K562 (cell line): Measurements from ENCODE around the gene BTAF1.

Source experiments
- ATF7 ChIP-seq: fragments of 450-650 bp; IDR thresholded peaks from 2 replicates; pipeline ENCODE4 v1.7.1; 2014; ENCODE audit warnings: mild to moderate bottlenecking, moderate library complexity
- ETV6 ChIP-seq, 3 experiments: fragments of 150-350 bp in 1 of 3; sonication (generic) in 1 of 3; formaldehyde crosslinking in 1 of 3; IDR thresholded peaks; 2 replicates each; pipeline versions ENCODE4 v1.6.1 to v1.8.0; 2014 to 2022; ENCODE audit warnings: borderline replicate concordance in 2 of 3, low read depth in 2 of 3, antibody characterized with exemption in 1 of 3, low read length in 1 of 3, mild to moderate bottlenecking in 1 of 3, missing genetic modification reagents in 1 of 3
- GATAD2B ChIP-seq: fragments of 450-650 bp; IDR thresholded peaks from 2 replicates; pipeline ENCODE4 v1.6.1; 2017; ENCODE audit warnings: mild to moderate bottlenecking, borderline replicate concordance
- LEF1 ChIP-seq: fragments of 450-650 bp; IDR thresholded peaks from 2 replicates; pipeline ENCODE4 v1.6.1; 2016; ENCODE audit warnings: mild to moderate bottlenecking
- MAFK ChIP-seq: IDR thresholded peaks from 2 replicates; pipeline ENCODE4 v1.6.1; 2011; ENCODE audit warnings: low read length, improper control_type of control experiment
- NFIC ChIP-seq: fragments of 450-650 bp; IDR thresholded peaks from 2 replicates; pipeline ENCODE4 v1.6.1; 2017; ENCODE audit warnings: mild to moderate bottlenecking, inconsistent platforms
- SP1 ChIP-seq: sonication (generic); formaldehyde crosslinking; IDR thresholded peaks from 2 replicates; pipeline ENCODE4 v1.8.1; 2022; ENCODE audit warnings: mild to moderate bottlenecking, missing genetic modification reagents
- TAF15 ChIP-seq: fragments of 200-400 bp; formaldehyde crosslinking; IDR thresholded peaks from 2 replicates; pipeline ENCODE4 v1.6.1; 2017; ENCODE audit warnings: mild to moderate bottlenecking, low read depth, low read length, moderate library complexity
- ZNF140 ChIP-seq: fragments of 250-450 bp; sonication (Bioruptor Pico); IDR thresholded peaks from 2 replicates; pipeline ENCODE4 v1.8.0; 2021; ENCODE audit warnings: moderate library complexity, mild to moderate bottlenecking, inconsistent platforms
- TF ChIP-seq, protein P1 (sequence below), 3 experiments: IDR thresholded peaks in 2 of 3; conservative IDR thresholded peaks in 1 of 3; 2 replicates each; pipeline ENCODE4 v1.5.1; 2011 to 2012; ENCODE audit warnings: low read length in 3 of 3, mild to moderate bottlenecking in 3 of 3, control low read depth in 2 of 3, improper control_type of control experiment in 1 of 3, inconsistent platforms in 1 of 3, low read depth in 1 of 3, mixed read lengths in 1 of 3, moderate library complexity in 1 of 3; ENCODE audit not compliant: insufficient read depth in 2 of 3

DNA sequence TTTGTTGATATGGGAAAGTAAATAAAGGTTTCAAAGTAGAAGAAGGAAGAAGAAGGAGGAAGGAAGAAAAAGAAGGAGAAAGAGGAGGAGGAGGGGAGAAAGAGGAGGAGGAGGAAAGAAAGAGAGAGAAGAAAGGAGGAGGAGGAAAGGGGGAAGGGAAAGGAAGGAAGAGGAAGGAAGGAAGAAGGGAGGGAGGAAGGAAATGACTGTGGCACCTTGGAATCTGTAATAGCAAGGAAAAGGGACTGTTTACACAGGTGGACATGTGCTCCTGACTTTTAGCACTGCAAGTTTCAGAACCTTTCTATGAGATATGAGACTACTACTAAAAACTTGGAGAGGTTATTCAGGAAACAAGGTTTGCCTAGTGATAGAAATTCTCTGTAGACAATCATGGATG, 153.2 kb downstream of the BTAF1 start:
- no peak for TF ChIP-seq NFIC
- TF ChIP-seq TAF15, result no peak
- TF ChIP-seq ZNF140 (CRISPR knock-in tag), result no peak
- TF ChIP-seq GATAD2B, result no peak
- TF ChIP-seq LEF1, result no peak
- no peak for TF ChIP-seq ATF7
- TF ChIP-seq, protein P1, sequence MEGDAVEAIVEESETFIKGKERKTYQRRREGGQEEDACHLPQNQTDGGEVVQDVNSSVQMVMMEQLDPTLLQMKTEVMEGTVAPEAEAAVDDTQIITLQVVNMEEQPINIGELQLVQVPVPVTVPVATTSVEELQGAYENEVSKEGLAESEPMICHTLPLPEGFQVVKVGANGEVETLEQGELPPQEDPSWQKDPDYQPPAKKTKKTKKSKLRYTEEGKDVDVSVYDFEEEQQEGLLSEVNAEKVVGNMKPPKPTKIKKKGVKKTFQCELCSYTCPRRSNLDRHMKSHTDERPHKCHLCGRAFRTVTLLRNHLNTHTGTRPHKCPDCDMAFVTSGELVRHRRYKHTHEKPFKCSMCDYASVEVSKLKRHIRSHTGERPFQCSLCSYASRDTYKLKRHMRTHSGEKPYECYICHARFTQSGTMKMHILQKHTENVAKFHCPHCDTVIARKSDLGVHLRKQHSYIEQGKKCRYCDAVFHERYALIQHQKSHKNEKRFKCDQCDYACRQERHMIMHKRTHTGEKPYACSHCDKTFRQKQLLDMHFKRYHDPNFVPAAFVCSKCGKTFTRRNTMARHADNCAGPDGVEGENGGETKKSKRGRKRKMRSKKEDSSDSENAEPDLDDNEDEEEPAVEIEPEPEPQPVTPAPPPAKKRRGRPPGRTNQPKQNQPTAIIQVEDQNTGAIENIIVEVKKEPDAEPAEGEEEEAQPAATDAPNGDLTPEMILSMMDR (IDR thresholded peaks at IDR 0.05 in 2 of 3, conservative IDR thresholded peaks at IDR 0.05 in 1 of 3; ENCODE audit: insufficient read depth in 2 of 3, low read depth in 1 of 3, low read length in 3 of 3), result no peak
- no peak for TF ChIP-seq SP1
- TF ChIP-seq ETV6 (IDR thresholded peaks at IDR 0.05; ENCODE audit: borderline replicate concordance in 1 of 2, low read depth in 2 of 2, low read length in 1 of 2), result no peak
- TF ChIP-seq ETV6 (CRISPR knock-in tag; IDR thresholded peaks at IDR 0.05; ENCODE audit: borderline replicate concordance), result no peak
- TF ChIP-seq MAFK, result no peak
